ENCODE data around the gene EPB41L4A. TPM values are rescaled to one million over a fixed set of nuclear protein-coding genes. Genes with fewer than 3 reads are reported as not detected.

The EPB41L4A gene
- total and polyA plus RNA-seq, 2 donors (not counting 3 experiments of a cell fraction or from before 2014, with no cell fraction given) = 6.0 to 17.9 TPM

DNA sequence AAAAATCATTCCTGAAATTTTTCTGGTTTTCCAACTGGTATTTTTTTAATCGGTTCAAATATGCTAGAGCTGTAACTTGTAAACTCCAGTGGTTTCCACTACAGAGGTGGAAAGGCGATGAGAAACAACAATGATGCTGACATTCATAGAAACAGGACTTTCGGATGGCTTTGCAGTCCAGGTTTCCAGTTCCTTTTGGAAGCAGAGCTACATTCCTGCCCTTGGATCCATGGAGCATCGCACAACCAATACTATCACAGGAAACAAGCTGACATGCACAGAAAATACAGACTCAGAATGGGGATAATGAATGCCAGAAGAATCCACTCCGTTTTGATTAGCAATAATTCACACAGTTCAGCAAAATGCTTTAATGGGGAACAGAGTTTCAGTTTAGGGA lies 140.0 kb downstream of the EPB41L4A start:
- no peak for DNase-seq (ENCODE audit: low read depth, low spot score)
- no peak overlapping the region for H2AFZ ChIP-seq (ENCODE audit: low read depth, low read length)
- no peaks in the 10 kb centered on the region for H3K27me3 ChIP-seq (ENCODE audit: control insufficient read depth in 2 of 2, insufficient read depth in 2 of 2, low read length in 2 of 2)
- H3K9ac ChIP-seq (replicated peaks; ENCODE audit: extremely low read depth, insufficient read depth, low read length) = no peak overlapping the region
- ChIA-PET CTCF (interaction anchor here (0.6 to 2.0 kb wide), 3 partner anchors 16 to 1512 kb away, joined by 3 to 6 read pairs (median 3); no protein-coding TSS in a partner anchor), POLR2A (no interaction called here)
- dilution Hi-C loops (cut with MboI; ENCODE audit: extremely low pct_ligation_motif_present, low sequenced_read_pairs) (no loop called here), intact Hi-C loops (cut with micrococcal nuclease) (no loop called here)
- H3K79me2 ChIP-seq (ENCODE audit: control insufficient read depth, insufficient read depth, low read length) = no peaks in the 10 kb centered on the region
- no peak overlapping the region for H3K4me2 ChIP-seq (ENCODE audit: insufficient read depth, low read length)
- no peak overlapping the region for H3K4me3 ChIP-seq (replicated peaks in 1 of 3; ENCODE audit: insufficient read depth in 1 of 3, low read depth in 1 of 3, low read length in 3 of 3)
- no peaks in the 10 kb centered on the region for H3K4me1 ChIP-seq (ENCODE audit: control insufficient read depth, extremely low read depth, insufficient read depth, low read length)
- no TSS peak for BruUV-seq (replicated peaks)
- H4K20me1 ChIP-seq (replicated peaks; ENCODE audit: control insufficient read depth, extremely low read depth, insufficient read depth, low read length) = no peaks in the 10 kb centered on the region
- no peaks in the 10 kb centered on the region for H3K9me1 ChIP-seq (replicated peaks; ENCODE audit: control insufficient read depth, extremely low read depth, insufficient read depth, low read length)
- TF ChIP-seq POLR2AphosphoS5 (IDR thresholded peaks at IDR 0.05; ENCODE audit: insufficient read depth, low read depth, low read length) (no peak), EZH2 (IDR thresholded peaks at IDR 0.05; ENCODE audit: borderline replicate concordance, low read depth, low read length, severe bottlenecking) (no peak)
- H3K9me3 ChIP-seq (replicated peaks; ENCODE audit: control insufficient read depth, insufficient read depth, low read length) = no peaks in the 10 kb centered on the region
- no peaks in the 10 kb centered on the region for H3K36me3 ChIP-seq (ENCODE audit: control insufficient read depth in 2 of 2, extremely low read depth in 1 of 2, insufficient read depth in 2 of 2, low read length in 2 of 2)
- no peak for FAIRE-seq
- H3K27ac ChIP-seq (ENCODE audit: insufficient read depth, low read depth, low read length) = no peak overlapping the region

DNA sequence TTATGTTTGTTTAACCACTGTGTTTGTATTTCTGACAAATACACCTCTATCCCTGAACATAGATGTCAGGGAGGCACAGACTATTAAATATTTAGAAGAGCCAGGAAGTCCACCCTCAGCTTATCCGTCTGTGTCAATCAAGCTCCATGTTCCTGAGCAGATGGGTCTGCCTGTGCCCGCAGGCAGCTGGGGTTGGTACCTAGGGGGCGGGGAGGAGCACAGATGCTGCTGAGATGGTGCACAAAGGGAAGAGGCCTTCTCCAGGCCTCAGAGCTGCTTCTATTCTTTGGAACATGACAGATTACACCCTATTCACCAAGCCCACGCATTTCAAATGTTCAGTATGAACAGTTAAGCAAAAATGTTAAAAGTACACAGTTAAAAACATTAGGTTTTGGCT lies 142.1 kb downstream of the EPB41L4A start:
- Histone ChIP-seq H3K79me2 (ENCODE audit: control insufficient read depth, insufficient read depth, low read length) (no peaks in the 10 kb centered on the region), H3K9me3 (replicated peaks; ENCODE audit: control insufficient read depth, insufficient read depth, low read length) (no peaks in the 10 kb centered on the region), H3K4me3 (replicated peaks in 1 of 3; ENCODE audit: insufficient read depth in 1 of 3, low read depth in 1 of 3, low read length in 3 of 3) (no peak overlapping the region), H3K4me2 (ENCODE audit: insufficient read depth, low read length) (no peak overlapping the region), H3K27ac (ENCODE audit: insufficient read depth, low read depth, low read length) (no peak overlapping the region), H4K20me1 (replicated peaks; ENCODE audit: control insufficient read depth, extremely low read depth, insufficient read depth, low read length) (no peaks in the 10 kb centered on the region), H2AFZ (ENCODE audit: low read depth, low read length) (no peak overlapping the region), H3K9ac (replicated peaks; ENCODE audit: extremely low read depth, insufficient read depth, low read length) (no peak overlapping the region), H3K36me3 (ENCODE audit: control insufficient read depth in 2 of 2, extremely low read depth in 1 of 2, insufficient read depth in 2 of 2, low read length in 2 of 2) (no peaks in the 10 kb centered on the region), H3K4me1 (ENCODE audit: control insufficient read depth, extremely low read depth, insufficient read depth, low read length) (no peaks in the 10 kb centered on the region), H3K9me1 (replicated peaks; ENCODE audit: control insufficient read depth, extremely low read depth, insufficient read depth, low read length) (no peaks in the 10 kb centered on the region), H3K27me3 (ENCODE audit: control insufficient read depth in 2 of 2, insufficient read depth in 2 of 2, low read length in 2 of 2) (no peaks in the 10 kb centered on the region)
- no TSS peak for BruUV-seq (replicated peaks)
- dilution Hi-C loops (cut with MboI; ENCODE audit: extremely low pct_ligation_motif_present, low sequenced_read_pairs) (no loop called here), intact Hi-C loops (cut with micrococcal nuclease) (no loop called here)
- FAIRE-seq (no peak), DNase-seq (ENCODE audit: low read depth, low spot score) (no peak)
- no peak for TF ChIP-seq MYC (IDR thresholded peaks at IDR 0.05; ENCODE audit: low read depth, low read length)
- no peak for TF ChIP-seq POLR2A (IDR thresholded peaks at IDR 0.05; ENCODE audit: low read depth, low read length)
- TF ChIP-seq POLR2AphosphoS5 (IDR thresholded peaks at IDR 0.05; ENCODE audit: insufficient read depth, low read depth, low read length) = no peak
- TF ChIP-seq GATA2 (IDR thresholded peaks at IDR 0.05; ENCODE audit: insufficient read depth, insufficient read length, low read depth, low read length) = no peak
- TF ChIP-seq JUN (IDR thresholded peaks at IDR 0.05; ENCODE audit: borderline replicate concordance, insufficient read depth, insufficient read length, low read depth) = no peak
- TF ChIP-seq FOS (IDR thresholded peaks at IDR 0.05; ENCODE audit: borderline replicate concordance, insufficient read depth, low read length) = no peak
- TF ChIP-seq EZH2 (IDR thresholded peaks at IDR 0.05; ENCODE audit: borderline replicate concordance, low read depth, low read length, severe bottlenecking) = no peak
- TF ChIP-seq, protein P1, sequence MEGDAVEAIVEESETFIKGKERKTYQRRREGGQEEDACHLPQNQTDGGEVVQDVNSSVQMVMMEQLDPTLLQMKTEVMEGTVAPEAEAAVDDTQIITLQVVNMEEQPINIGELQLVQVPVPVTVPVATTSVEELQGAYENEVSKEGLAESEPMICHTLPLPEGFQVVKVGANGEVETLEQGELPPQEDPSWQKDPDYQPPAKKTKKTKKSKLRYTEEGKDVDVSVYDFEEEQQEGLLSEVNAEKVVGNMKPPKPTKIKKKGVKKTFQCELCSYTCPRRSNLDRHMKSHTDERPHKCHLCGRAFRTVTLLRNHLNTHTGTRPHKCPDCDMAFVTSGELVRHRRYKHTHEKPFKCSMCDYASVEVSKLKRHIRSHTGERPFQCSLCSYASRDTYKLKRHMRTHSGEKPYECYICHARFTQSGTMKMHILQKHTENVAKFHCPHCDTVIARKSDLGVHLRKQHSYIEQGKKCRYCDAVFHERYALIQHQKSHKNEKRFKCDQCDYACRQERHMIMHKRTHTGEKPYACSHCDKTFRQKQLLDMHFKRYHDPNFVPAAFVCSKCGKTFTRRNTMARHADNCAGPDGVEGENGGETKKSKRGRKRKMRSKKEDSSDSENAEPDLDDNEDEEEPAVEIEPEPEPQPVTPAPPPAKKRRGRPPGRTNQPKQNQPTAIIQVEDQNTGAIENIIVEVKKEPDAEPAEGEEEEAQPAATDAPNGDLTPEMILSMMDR (IDR thresholded peaks at IDR 0.05; ENCODE audit: extremely low read depth in 1 of 2, insufficient read depth in 1 of 2, low read depth in 1 of 2, low read length in 2 of 2) = no peak
- CTCF ChIA-PET = interaction anchor here (1.3 kb wide), 1 partner anchor 143 kb away, joined by 6 read pairs; no protein-coding TSS in a partner anchor
- POLR2A ChIA-PET = no interaction called here
